HG03571 (cell line): Measurements from ENCODE around the gene ADCY1.
"Not testable (repeated sequence)": the region's sequence is repeated elsewhere in the genome, so short reads cannot be mapped to it uniquely, and the experiment has no call there.

Experiments used
- ATAC-seq: cut with Tn5 transposase; IDR thresholded peaks from one replicate; pipeline ENCODE4 v1.9.1; 2021; ENCODE audit not compliant: unreplicated experiment

ADCY1 gene

GRCh38 chr7:45708046-45708950, 134.1 kb downstream of the ADCY1 start:
- no peak for ATAC-seq

- no peak for ATAC-seq
Observed at GRCh38 chr7:45709168-45710042, 135.2 kb downstream of the ADCY1 start.

GRCh38 chr7:45710271-45711160, 136.3 kb downstream of the ADCY1 start:
- ATAC-seq = no peak

GRCh38 chr7:45711161-45711490, 137.0 kb downstream of the ADCY1 start:
- ATAC-seq = no peak

- ATAC-seq = no peak
Observed at GRCh38 chr7:45712057-45712689, 138.0 kb downstream of the ADCY1 start.

GRCh38 chr7:45712872-45713668, 138.9 kb downstream of the ADCY1 start:
- ATAC-seq = no peak

- no peak for ATAC-seq
Observed at GRCh38 chr7:45713669-45714520, 139.7 kb downstream of the ADCY1 start.

- ATAC-seq = no peak
Observed at GRCh38 chr7:45714521-45714820, 140.3 kb downstream of the ADCY1 start.

- ATAC-seq = no peak
Observed at GRCh38 chr7:45715471-45716352, 141.5 kb downstream of the ADCY1 start.

GRCh38 chr7:45716380-45717203, 142.4 kb downstream of the ADCY1 start:
- ATAC-seq = no peak

GRCh38 chr7:45717537-45718235, 143.5 kb downstream of the ADCY1 start:
- ATAC-seq = no peak

GRCh38 chr7:45718464-45719330, 144.5 kb downstream of the ADCY1 start:
- no peak for ATAC-seq

GRCh38 chr7:45720989-45721388, 146.8 kb downstream of the ADCY1 start:
- no peak for ATAC-seq

- ATAC-seq = no peak
Observed at GRCh38 chr7:45721686-45722598, 147.8 kb downstream of the ADCY1 start.

- ATAC-seq = not testable (repeated sequence)
Observed at GRCh38 chr7:45725231-45725630, 151.1 kb downstream of the ADCY1 start.
